HCT116 (cell line): ENCODE results near the gene ERMN. TPM values are rescaled to one million over a fixed set of nuclear protein-coding genes. Genes with fewer than 3 reads are reported as not detected.

Source experiments
- ATAC-seq: fragments of 200-7000 bp; cut with Tn5 transposase; 2 replicates; pipeline ENCODE4 v1.9.1; 2020; ENCODE audit warnings: mild to moderate bottlenecking, moderate library complexity
- BruUV-seq: library from RNA; stranded (reverse); fragments of 400-500 nt; replicated peaks from 2 replicates; lab custom pipeline; 2021; lab: Mats Ljungman, UMichigan
- CTCF ChIA-PET: fragments of 300-600 bp; sonication (Branson Sonifier 250); formaldehyde crosslinking; loops from one replicate; lab custom pipeline; 2021; ENCODE audit warnings: antibody characterized with exemption; lab: Charles Lee
- POLR2A ChIA-PET: fragments of 300-600, 350-600 bp; sonication (Branson Sonifier 250); formaldehyde crosslinking; loops from one replicate; lab custom pipeline; 2021; ENCODE audit warnings: antibody characterized with exemption; lab: Charles Lee
- RAD21 ChIA-PET, 2 experiments: fragments of 300-600 bp; sonication (Branson Sonifier 250); formaldehyde crosslinking; loops; one replicate each; lab custom pipeline; 2023; ENCODE audit warnings: low total read pairs in 2 of 2; ENCODE audit not compliant: uncharacterized antibody in 2 of 2, unreplicated experiment in 2 of 2, low non-redundant PET in 1 of 2; lab: Charles Lee
- DNase-seq: peaks from one replicate; pipeline ENCODE4 v3.0.0-alpha.2; 2010; ENCODE audit warnings: low read depth, low spot score
- H2AFZ ChIP-seq: fragments of 200-600 bp; shearing (Covaris generic), sonication (generic); 2 replicates; pipeline ENCODE4 v1.6.1; 2017; ENCODE audit warnings: low read depth, mixed run types, mixed read lengths, antibody characterized with exemption, low read length; ENCODE audit not compliant: poor library complexity, severe bottlenecking
- H3K27ac ChIP-seq: 2 replicates; pipeline ENCODE4 v1.5.1; 2012; ENCODE audit warnings: low read depth, low read length
- H3K27me3 ChIP-seq: fragments of 200-600 bp; sonication (generic); 2 replicates; pipeline ENCODE4 v1.6.1; 2016; ENCODE audit warnings: mixed run types, low read length, mixed read lengths; ENCODE audit not compliant: insufficient read depth
- H3K36me3 ChIP-seq, 2 experiments: fragments of 200-500 bp in 1 of 2; fragments of 200-600 bp in 1 of 2; sonication (Bioruptor generic) in 1 of 2; sonication (generic) in 1 of 2; 2 replicates each; pipeline versions ENCODE4 v1.5.1 to v1.6.1; 2014 to 2016; ENCODE audit warnings: low read length in 2 of 2, inconsistent platforms in 1 of 2, mixed read lengths in 1 of 2, mixed run types in 1 of 2; ENCODE audit not compliant: insufficient read depth in 2 of 2, control insufficient read depth in 1 of 2
- H3K4me1 ChIP-seq, 2 experiments: fragments of 200-600 bp in 1 of 2; sonication (generic) in 1 of 2; 2 replicates each; pipeline versions ENCODE4 v1.5.1 to v1.6.1; 2012 to 2017; ENCODE audit warnings: low read length in 2 of 2, inconsistent platforms in 1 of 2, mild to moderate bottlenecking in 1 of 2, mixed read lengths in 1 of 2, mixed run types in 1 of 2, moderate library complexity in 1 of 2; ENCODE audit not compliant: insufficient read depth in 2 of 2, control insufficient read depth in 1 of 2
- H3K4me2 ChIP-seq: fragments of 200-600 bp; sonication (generic); 2 replicates; pipeline ENCODE4 v1.6.1; 2017; ENCODE audit warnings: mixed run types, low read length, mixed read lengths
- H3K4me3 ChIP-seq, 2 experiments: fragments of 200-600 bp in 1 of 2; sonication (generic) in 1 of 2; replicated peaks in 1 of 2; 2 replicates each; pipeline ENCODE4 v1.5.1; 2011 to 2016; ENCODE audit warnings: low read length in 2 of 2, control low read depth in 1 of 2, low read depth in 1 of 2, mild to moderate bottlenecking in 1 of 2, mixed read lengths in 1 of 2, mixed run types in 1 of 2
- H3K79me2 ChIP-seq: fragments of 200-600 bp; sonication (generic); 2 replicates; pipeline ENCODE4 v1.6.1; 2017; ENCODE audit warnings: mild to moderate bottlenecking, mixed run types, low read length, moderate library complexity, mixed read lengths; ENCODE audit not compliant: insufficient read depth
- H3K9ac ChIP-seq: fragments of 200-600 bp; sonication (generic); 2 replicates; pipeline ENCODE4 v1.6.1; 2016; ENCODE audit warnings: low read length, mixed read lengths
- H3K9me2 ChIP-seq: fragments of 200-600 bp; sonication (generic), shearing (Covaris generic); 2 replicates; pipeline ENCODE4 v1.6.1; 2017; ENCODE audit warnings: mixed run types, mild to moderate bottlenecking, moderate library complexity; ENCODE audit not compliant: insufficient read depth
- H3K9me3 ChIP-seq, 2 experiments: fragments of 200-500 bp in 1 of 2; fragments of 200-600 bp in 1 of 2; sonication (Bioruptor generic) in 1 of 2; sonication (generic) in 1 of 2; 2 replicates each; pipeline ENCODE4 v1.6.1; 2014 to 2017; ENCODE audit warnings: low read length in 2 of 2, mixed read lengths in 2 of 2, inconsistent platforms in 1 of 2, low read depth in 1 of 2, mild to moderate bottlenecking in 1 of 2, mixed run types in 1 of 2, moderate library complexity in 1 of 2; ENCODE audit not compliant: control insufficient read depth in 1 of 2, insufficient read depth in 1 of 2
- H4K20me1 ChIP-seq: fragments of 200-600 bp; sonication (generic), shearing (Covaris generic); 2 replicates; pipeline ENCODE4 v1.6.1; 2017; ENCODE audit warnings: mixed run types, mild to moderate bottlenecking, moderate library complexity; ENCODE audit not compliant: insufficient read depth
- CBX3 ChIP-seq: IDR thresholded peaks from 2 replicates; pipeline ENCODE4 v1.6.1; 2012; ENCODE audit warnings: low read depth
- CEBPB ChIP-seq: IDR thresholded peaks from 2 replicates; pipeline ENCODE4 v1.6.1; 2012; ENCODE audit warnings: low read depth
- CTCF ChIP-seq, 3 experiments: fragments of 200-600 bp in 1 of 3; sonication (generic) in 1 of 3; IDR thresholded peaks in 2 of 3; conservative IDR thresholded peaks in 1 of 3; 2 replicates each; pipeline ENCODE4 v1.5.1; 2012 to 2017; ENCODE audit warnings: low read depth in 2 of 3, low read length in 2 of 3, antibody characterized with exemption in 1 of 3, borderline replicate concordance in 1 of 3, control low read depth in 1 of 3, mild to moderate bottlenecking in 1 of 3, mixed read lengths in 1 of 3, mixed run types in 1 of 3, moderate library complexity in 1 of 3; ENCODE audit not compliant: insufficient read depth in 1 of 3
- EGR1 ChIP-seq: IDR thresholded peaks from 2 replicates; pipeline ENCODE4 v1.6.1; 2012; ENCODE audit warnings: low read depth
- ELF1 ChIP-seq: IDR thresholded peaks from 2 replicates; pipeline ENCODE4 v1.6.1; 2012; ENCODE audit warnings: low read depth, borderline replicate concordance
- EZH2 ChIP-seq: fragments of 200-600 bp; sonication (generic); IDR thresholded peaks from 2 replicates; pipeline ENCODE4 v1.6.1; 2017; ENCODE audit warnings: antibody characterized with exemption, mixed run types
- FOSL1 ChIP-seq: IDR thresholded peaks from 2 replicates; pipeline ENCODE4 v1.6.1; 2012; ENCODE audit warnings: low read depth
- JUND ChIP-seq: IDR thresholded peaks from 2 replicates; pipeline ENCODE4 v1.6.1; 2012
- MAX ChIP-seq: IDR thresholded peaks from 2 replicates; pipeline ENCODE4 v1.6.1; 2012
- POLR2A ChIP-seq: IDR thresholded peaks from 2 replicates; pipeline ENCODE4 v1.7.0; 2011; ENCODE audit warnings: borderline replicate concordance; ENCODE audit not compliant: insufficient read depth, insufficient read length; ENCODE audit errors: extremely low read depth
- RAD21 ChIP-seq: IDR thresholded peaks from 2 replicates; pipeline ENCODE4 v1.6.1; 2012; ENCODE audit warnings: low read depth, mild to moderate bottlenecking
- REST ChIP-seq: IDR thresholded peaks from 2 replicates; pipeline ENCODE4 v1.6.1; 2012; ENCODE audit warnings: low read depth
- SIN3A ChIP-seq: IDR thresholded peaks from 2 replicates; pipeline ENCODE4 v1.6.1; 2012; ENCODE audit warnings: low read depth
- SRF ChIP-seq: IDR thresholded peaks from 2 replicates; pipeline ENCODE4 v1.6.1; 2012; ENCODE audit warnings: low read depth
- TCF7L2 ChIP-seq: IDR thresholded peaks from 2 replicates; pipeline ENCODE4 v1.7.0; 2011; ENCODE audit warnings: borderline replicate concordance, inconsistent platforms; ENCODE audit not compliant: insufficient read depth, insufficient read length; ENCODE audit errors: extremely low read depth
- YY1 ChIP-seq: IDR thresholded peaks from 2 replicates; pipeline ENCODE4 v1.6.1; 2011; ENCODE audit warnings: low read length, low read depth, moderate library complexity, mild to moderate bottlenecking; ENCODE audit not compliant: insufficient replicate concordance; ENCODE audit errors: extremely low read depth
- ZFX ChIP-seq: fragments of 450-650 bp; IDR thresholded peaks from 2 replicates; pipeline ENCODE4 v1.6.1; 2017
- intact Hi-C: fragments of 100-400 bp; cut with micrococcal nuclease; formaldehyde crosslinking; loops from 2 replicates; pipeline ENCODE4 v1.10.0; 2022
- total RNA-seq: library from RNA; stranded (reverse); gene quantifications from one replicate; pipeline ENCODE4 v1.2.1, GENCODE V29; 2021; ENCODE audit not compliant: unreplicated experiment
- TF ChIP-seq, protein P1 (sequence below): IDR thresholded peaks from 2 replicates; pipeline ENCODE4 v1.6.1; 2011; ENCODE audit warnings: mild to moderate bottlenecking, low read length, moderate library complexity; ENCODE audit not compliant: insufficient replicate concordance; ENCODE audit errors: extremely low read depth

ERMN gene
- total RNA-seq, 1 experiment from 2014 or later = not detected

GRCh38 chr2:157296958-157297357, 28.7 kb downstream of the ERMN start:
- H3K9me2 ChIP-seq = no peaks in the 10 kb centered on the region
- ChIA-PET POLR2A (no interaction called here), RAD21 (no interaction called here), CTCF (no interaction called here)
- no peaks in the 10 kb centered on the region for H3K36me3 ChIP-seq
- H3K4me3 ChIP-seq = no peak overlapping the region
- DNase-seq (no peak), ATAC-seq (no peak)
- no TSS peak for BruUV-seq
- H3K27ac ChIP-seq = no peak overlapping the region
- TF ChIP-seq CTCF (IDR thresholded peaks at IDR 0.05 in 2 of 3, conservative IDR thresholded peaks at IDR 0.05 in 1 of 3; ENCODE audit: borderline replicate concordance in 1 of 3, insufficient read depth in 1 of 3, low read depth in 2 of 3, low read length in 2 of 3) (no peak), RAD21 (no peak), EZH2 (no peak), CBX3 (no peak), MAX (no peak), TCF7L2 (no peak), SIN3A (no peak), FOSL1 (no peak), ELF1 (no peak), POLR2A (no peak), JUND (no peak), REST (no peak), SRF (no peak), EGR1 (no peak), YY1 (no peak), CEBPB (no peak), ZFX (no peak)
- TF ChIP-seq, protein P1, sequence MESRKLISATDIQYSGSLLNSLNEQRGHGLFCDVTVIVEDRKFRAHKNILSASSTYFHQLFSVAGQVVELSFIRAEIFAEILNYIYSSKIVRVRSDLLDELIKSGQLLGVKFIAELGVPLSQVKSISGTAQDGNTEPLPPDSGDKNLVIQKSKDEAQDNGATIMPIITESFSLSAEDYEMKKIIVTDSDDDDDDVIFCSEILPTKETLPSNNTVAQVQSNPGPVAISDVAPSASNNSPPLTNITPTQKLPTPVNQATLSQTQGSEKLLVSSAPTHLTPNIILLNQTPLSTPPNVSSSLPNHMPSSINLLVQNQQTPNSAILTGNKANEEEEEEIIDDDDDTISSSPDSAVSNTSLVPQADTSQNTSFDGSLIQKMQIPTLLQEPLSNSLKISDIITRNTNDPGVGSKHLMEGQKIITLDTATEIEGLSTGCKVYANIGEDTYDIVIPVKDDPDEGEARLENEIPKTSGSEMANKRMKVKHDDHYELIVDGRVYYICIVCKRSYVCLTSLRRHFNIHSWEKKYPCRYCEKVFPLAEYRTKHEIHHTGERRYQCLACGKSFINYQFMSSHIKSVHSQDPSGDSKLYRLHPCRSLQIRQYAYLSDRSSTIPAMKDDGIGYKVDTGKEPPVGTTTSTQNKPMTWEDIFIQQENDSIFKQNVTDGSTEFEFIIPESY = no peak
- H3K9me3 ChIP-seq = no peaks in the 10 kb centered on the region
- no peaks in the 10 kb centered on the region for H3K27me3 ChIP-seq
- no peaks in the 10 kb centered on the region for H3K4me1 ChIP-seq
- H3K4me2 ChIP-seq = no peak overlapping the region
- H4K20me1 ChIP-seq = no peaks in the 10 kb centered on the region
- intact Hi-C loops = no loop called here
- no peaks in the 10 kb centered on the region for H3K79me2 ChIP-seq
- no peak overlapping the region for H2AFZ ChIP-seq
- H3K9ac ChIP-seq = no peak overlapping the region
